C4-2B (cell line): ENCODE measurements around the gene PRKCB.

ENCODE experiments used
- ZFX ChIP-seq: fragments of 450-650 bp; IDR thresholded peaks from 2 replicates; pipeline ENCODE4 v1.6.1; 2017
- TF ChIP-seq, protein P1 (sequence below): fragments of 450-650 bp; conservative IDR thresholded peaks from 2 replicates; pipeline ENCODE4 v1.5.1; 2017; ENCODE audit warnings: mild to moderate bottlenecking

DNA sequence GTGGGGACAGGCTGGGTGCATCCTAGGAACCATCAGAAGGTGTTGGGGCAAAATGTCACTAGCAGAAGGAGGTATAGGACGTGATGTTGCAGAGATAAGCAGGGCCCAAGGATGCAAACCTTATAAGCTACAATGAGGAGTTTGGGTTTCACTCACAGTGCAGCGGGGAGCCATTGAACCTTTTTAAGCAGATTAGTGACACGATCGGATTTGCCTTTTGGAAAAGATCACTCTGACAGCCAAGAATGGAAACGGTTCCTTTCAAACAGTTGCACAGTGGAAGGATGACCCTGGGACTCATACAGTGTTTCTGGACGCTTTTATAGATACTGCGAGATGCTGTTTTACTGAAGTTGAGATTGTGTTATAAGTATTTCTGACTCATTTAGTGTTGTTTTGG lies 288.5 kb downstream of the PRKCB start:
- TF ChIP-seq, protein P1, sequence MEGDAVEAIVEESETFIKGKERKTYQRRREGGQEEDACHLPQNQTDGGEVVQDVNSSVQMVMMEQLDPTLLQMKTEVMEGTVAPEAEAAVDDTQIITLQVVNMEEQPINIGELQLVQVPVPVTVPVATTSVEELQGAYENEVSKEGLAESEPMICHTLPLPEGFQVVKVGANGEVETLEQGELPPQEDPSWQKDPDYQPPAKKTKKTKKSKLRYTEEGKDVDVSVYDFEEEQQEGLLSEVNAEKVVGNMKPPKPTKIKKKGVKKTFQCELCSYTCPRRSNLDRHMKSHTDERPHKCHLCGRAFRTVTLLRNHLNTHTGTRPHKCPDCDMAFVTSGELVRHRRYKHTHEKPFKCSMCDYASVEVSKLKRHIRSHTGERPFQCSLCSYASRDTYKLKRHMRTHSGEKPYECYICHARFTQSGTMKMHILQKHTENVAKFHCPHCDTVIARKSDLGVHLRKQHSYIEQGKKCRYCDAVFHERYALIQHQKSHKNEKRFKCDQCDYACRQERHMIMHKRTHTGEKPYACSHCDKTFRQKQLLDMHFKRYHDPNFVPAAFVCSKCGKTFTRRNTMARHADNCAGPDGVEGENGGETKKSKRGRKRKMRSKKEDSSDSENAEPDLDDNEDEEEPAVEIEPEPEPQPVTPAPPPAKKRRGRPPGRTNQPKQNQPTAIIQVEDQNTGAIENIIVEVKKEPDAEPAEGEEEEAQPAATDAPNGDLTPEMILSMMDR: no peak
- TF ChIP-seq ZFX: no peak
